Suppressor macrophage (primary cell): Measurements from ENCODE around the gene GP9.
A peak's percentile ranks its signal among the peaks of the same experiment; 100 is the strongest.
"Not testable (repeated sequence)": the region's sequence is repeated elsewhere in the genome, so short reads cannot be mapped to it uniquely, and the experiment has no call there.

Source experiments
- DNase-seq, 4 experiments: peaks; one replicate each; pipeline ENCODE4 v3.0.0-alpha.2; 2020 to 2022

GP9 gene

DNA sequence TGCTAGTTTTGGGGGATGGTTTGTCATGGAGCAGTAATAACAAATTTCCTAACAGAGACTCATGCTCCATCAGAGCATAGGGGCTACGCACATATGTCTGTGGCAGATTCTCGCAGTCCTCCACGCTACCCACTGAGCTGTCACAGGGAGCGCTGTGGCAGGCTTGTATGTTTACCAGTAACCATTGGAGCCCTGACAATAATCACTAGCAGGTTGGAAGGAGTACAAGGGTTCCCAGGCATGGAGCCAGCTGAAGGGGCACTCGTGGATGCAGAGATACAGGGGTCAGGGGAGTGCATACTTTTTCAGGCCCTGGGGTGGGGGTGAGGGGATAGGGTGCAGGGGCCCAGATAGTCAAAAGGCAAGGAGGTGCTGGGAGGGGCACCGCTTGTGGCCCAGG is 7.9 kb upstream of the GP9 start:
- DNase-seq, result no peak

DNA sequence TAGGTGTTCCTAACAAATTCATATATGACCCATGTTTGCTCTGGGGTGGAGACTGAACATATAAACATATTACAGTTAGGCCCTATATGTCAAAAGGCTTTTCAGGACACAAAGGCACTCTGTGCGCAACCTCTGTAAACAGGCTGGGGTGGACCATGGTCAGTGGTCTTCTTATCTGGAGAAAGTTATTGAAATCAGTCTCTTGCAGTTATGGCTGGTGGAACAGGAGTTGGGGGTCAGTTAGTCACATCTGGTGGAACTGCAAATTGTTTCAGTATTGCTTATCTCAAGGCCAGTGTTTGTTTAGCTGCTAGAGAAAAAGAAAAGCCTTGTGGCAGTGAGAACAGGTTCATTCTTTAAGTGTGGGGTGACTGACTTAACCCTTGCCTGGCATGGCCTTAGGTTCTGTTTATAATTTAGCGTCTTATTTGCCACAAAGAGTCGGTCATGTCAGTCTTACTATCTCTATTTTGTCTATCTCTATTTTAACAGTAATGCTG is 5.9 kb upstream of the GP9 start:
- DNase-seq, result no peak

DNA sequence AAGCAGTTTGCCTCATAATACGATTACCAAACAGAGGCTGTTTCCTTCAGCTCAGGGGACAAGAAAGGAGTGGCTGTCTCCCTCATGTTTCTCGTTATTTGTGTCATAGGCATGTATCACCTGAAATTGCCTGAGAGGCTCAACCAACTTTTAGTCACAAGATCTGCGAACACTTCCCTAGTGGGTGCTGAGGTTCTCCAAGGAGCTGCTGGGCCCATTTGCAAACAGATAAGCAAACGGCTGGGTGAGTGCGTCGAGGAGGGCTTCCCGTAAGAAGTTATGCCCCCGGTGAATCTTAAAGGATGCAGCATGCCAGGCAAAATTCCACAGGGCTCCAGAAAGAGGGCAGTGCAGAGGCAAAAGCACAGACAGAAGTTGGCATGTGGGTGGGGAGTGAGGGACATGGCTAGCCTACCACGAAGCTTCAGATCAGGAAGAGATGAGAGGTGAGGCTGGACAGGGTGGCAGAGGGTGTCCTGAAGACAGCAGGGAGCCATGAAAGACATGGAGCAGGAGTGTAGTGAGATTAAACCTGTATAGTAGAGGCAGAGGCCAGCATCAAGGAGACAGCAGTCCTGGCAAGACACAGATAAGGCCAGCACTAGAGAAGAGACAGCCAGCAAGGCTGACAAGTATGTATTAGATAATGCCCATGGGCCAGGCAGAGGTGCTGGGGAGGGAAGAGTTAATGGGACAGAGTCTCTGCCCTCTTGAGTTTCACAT is 4.0 kb upstream of the GP9 start:
- peak in 1 of 4 experiments; percentile 6 for DNase-seq

GRCh38 chr3:129057249-129057648 is 3.3 kb upstream of the GP9 start:
- DNase-seq, result no peak

DNA sequence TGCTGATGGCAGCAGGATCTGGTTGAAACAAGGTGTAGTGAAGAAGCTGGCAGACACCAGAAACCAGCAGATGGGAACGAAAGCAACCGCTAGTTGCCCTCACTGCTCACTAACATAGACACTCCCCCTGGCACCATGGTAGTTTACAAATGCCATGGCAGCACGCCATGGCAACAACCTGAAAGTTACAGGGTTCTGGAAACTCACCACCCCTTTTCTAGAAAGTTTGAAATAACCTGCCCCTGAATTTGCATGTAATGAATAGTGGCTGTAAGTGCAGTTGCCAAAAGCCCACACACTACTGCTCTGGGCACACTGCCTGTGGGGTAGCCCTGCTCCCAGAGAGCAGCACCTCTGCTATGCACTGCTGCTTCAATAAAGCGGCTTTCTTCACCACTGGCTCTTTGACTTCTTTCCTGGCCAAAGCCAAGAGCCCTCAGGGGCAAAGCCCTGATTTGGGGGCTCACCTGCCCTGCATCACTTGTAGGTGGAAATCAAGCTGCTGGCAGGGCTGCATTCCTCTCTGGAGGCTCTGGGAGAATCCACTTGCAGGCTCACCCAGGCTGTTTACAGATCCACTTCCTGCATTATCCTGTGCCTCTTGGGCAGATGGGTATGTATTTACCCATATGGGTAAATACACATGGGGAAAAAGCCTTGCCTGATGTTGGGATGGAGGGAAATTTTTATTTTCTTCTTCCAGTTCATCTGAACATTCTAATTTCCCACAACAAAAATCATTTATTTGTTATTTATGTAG is 2.0 kb upstream of the GP9 start:
- DNase-seq, result no peak

DNA sequence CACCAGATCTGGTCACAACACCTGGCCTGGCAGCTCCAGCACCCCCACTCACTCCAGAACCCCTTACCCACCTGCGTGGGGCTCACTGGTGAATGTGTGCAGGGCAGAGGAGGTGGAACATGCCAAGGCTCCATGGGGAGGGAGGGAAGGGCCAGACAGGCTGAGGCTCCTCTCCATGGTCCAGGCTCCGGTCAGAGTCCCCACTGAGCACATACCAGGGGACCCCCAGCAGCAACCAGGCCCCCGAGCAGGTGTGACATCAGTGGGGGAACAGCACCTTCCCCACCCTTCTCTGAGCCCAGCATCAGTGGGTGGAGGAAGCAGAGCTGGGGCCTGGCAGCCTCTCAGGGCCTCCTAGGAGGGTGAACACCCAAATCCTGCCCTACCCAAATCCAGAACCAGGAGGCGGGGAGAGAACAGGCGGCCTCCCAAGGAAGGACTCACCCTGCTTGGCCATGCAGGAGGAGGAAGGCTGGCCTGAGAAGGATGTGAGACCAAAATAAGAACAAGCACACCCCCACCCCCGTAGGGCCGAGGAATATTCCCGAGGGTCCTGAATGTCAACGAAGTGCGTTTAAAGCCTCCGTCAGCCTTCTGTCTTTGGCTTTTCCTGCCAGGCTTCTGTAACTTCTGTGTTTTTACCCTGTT is 1.1 kb upstream of the GP9 start:
- DNase-seq, result no peak

- DNase-seq, result no peak
Measured at GRCh38 chr3:129061023-129061887, 676 bp downstream of the GP9 start.

- no peak for DNase-seq
Measured at GRCh38 chr3:129061888-129062834, 1.6 kb downstream of the GP9 start.

- no peak for DNase-seq
Measured at GRCh38 chr3:129063091-129063640, 2.6 kb downstream of the GP9 start.

DNA sequence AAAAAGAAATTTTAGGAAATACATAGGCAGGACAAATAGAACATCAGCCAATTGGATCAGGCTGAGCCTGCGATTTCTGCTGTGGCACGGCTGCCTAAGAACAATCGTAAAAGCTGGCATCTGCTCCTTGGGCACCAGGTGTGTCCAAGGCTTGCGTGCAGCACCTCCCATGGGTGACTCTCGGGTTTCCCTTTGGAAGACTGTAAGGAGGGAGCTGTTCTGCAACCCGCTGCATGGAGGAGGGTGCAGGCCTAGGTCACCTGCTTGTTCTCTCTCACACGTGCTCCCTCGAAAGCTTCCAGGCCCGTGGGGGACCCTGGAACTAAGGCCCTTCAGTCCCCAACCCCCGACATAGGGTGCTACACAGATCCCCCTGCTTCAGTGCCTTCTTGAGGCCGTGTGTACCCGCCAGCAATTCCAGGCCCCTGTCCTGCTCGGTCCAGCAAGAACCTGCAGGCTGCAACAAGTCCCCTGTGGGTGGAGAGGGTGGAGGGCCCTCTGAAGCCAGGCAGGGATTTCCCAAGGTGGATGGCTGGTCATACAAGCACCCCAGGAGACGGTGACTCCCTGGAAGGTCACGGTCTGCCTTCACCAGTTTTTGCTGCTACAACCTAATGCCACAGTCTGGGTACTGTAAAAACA is 3.4 kb downstream of the GP9 start:
- no peak for DNase-seq

DNA sequence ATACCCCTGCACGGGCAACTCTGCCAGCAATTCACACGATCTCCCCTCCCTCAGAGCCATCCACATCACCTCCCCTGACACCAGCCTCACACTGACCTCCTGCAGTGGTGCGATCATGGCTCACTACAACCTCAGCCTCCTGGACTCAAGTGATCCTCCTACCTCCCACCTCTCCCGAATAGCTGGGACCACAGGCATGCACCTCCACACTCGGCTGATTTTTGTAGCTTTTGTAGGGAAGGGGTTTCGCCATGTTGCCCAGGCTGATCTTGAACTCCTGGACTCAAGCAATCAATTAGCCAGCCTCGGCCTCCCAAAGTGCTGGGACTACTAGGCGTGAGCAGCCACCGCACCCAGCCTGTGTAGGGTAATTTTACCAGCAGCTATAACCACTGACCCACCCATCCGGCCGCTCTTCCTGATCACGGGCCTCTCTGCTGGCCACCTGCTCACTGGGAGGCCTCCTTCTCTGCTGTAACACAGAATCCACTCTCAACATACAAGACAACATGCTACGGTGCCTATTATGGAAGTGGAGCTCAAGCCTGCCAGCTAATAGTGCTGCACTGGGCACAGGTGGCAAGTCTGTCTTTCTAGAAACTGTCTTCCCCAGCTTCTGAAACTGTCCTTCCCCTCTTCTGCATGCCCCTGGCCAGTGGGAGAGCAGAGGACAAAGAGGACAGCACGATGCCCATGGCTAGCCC is 4.6 kb downstream of the GP9 start:
- DNase-seq, result no peak

GRCh38 chr3:129065720-129066073 is 5.1 kb downstream of the GP9 start:
- DNase-seq, result no peak

GRCh38 chr3:129067719-129068118 is 7.1 kb downstream of the GP9 start:
- DNase-seq, result not testable (repeated sequence)

GRCh38 chr3:129068291-129068886 is 7.8 kb downstream of the GP9 start:
- DNase-seq, result peak in 3 of 4 experiments; percentile 25 to 68 (median 52)

DNA sequence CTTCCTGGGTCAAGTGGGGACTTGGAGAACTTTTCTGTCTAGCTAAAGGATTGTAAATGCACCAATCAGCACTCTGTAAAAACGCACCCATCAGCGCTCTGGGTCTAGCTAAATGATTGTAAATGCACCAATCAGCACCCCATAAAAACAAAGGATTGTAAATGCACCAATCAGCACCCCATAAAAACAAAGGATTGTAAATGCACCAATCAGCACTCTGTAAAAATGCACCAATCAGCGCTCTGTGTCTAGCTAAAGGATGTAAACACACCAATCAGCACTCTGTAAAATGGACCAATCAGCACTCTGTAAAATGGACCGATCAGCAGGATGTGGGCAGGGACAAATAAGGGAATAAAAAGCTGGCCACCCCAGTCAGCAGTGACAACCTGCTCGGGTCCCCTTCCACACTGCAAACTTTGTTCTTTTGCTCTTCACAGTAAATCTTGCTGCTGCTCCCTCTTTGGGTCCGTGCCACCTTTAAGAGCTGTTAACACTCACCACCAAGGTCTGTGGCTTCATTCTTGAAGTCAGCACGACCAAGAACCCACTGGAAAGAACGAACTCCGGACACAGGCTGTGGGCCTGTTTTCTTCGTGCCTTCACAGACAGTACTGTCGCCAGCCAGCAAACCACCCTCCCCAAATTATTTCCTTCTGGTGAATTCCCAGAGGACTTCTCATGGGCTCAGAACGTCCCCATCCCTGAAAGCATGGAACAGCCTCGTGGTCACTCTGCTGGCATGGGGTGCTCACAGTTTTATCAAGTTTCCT is 8.9 kb downstream of the GP9 start:
- not testable (repeated sequence) for DNase-seq

GRCh38 chr3:129070086-129070885 is 9.7 kb downstream of the GP9 start:
- DNase-seq, result peak in 3 of 4 experiments; percentile 20 to 34 (median 22)

- no peak for DNase-seq
Measured at GRCh38 chr3:129077222-129077621, 16.6 kb downstream of the GP9 start.

DNA sequence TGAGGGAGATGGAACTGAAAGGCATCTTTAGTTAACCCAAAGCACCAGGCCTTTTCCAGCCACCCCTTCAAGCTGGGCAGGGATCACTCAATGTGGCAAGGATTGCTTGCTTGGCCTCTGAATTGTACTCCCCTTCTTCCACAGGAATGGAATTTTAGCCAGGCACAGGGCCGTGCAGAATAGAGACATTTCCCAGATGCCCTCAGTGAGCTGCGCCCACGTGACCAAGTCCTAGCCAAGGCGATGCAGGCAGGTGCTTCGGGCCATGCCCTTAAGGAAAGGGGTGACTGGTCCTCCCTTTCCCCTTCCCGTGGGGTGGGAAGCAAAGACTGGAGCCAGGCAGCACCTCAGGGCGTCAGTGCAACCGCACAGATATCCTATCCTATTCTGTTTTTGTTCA is 17.9 kb downstream of the GP9 start:
- no peak for DNase-seq
